SK-N-MC (cell line): ENCODE measurements around the gene PRPF40B.

Source experiments
- EZH2 ChIP-seq: fragments of 200-600 bp; sonication (generic); IDR thresholded peaks from one replicate; pipeline ENCODE4 v1.6.1; 2017; ENCODE audit warnings: antibody characterized with exemption
- POLR2AphosphoS5 ChIP-seq: IDR thresholded peaks from 2 replicates; pipeline ENCODE4 v1.6.1; 2012; ENCODE audit warnings: mild to moderate bottlenecking, low read depth, low read length, borderline replicate concordance

- TF ChIP-seq EZH2 (no peak), POLR2AphosphoS5 (no peak)
These were observed 65.9 kb downstream of the PRPF40B start for GRCh38 chr12:49689237-49689636.
